Keratinocyte (primary cell): ENCODE measurements around the gene TMEM132D. TPM values are rescaled to one million over a fixed set of nuclear protein-coding genes. Genes with fewer than 3 reads are reported as not detected.
A peak's percentile ranks its signal among the peaks of the same experiment; 100 is the strongest.

Experiments used
- DNase-seq: peaks from one replicate; pipeline ENCODE4 v3.0.0-alpha.2; 2011; ENCODE audit warnings: low read depth, missing footprints, low spot score
- FAIRE-seq: peaks from 2 replicates; lab custom pipeline; 2011; peaks lifted over from hg19 to GRCh38; lab: Jason Lieb, UNC
- H2AFZ ChIP-seq: 2 replicates; pipeline ENCODE4 v1.6.0; 2012; ENCODE audit warnings: low read length, control low read depth, inconsistent platforms; ENCODE audit not compliant: control insufficient read depth
- H3K27ac ChIP-seq: 2 replicates; pipeline ENCODE4 v1.5.1; 2011; ENCODE audit warnings: low read length; ENCODE audit not compliant: control insufficient read depth, insufficient read depth
- H3K27me3 ChIP-seq: 3 replicates; pipeline ENCODE4 v1.6.0; 2011; ENCODE audit warnings: low read length; ENCODE audit not compliant: control insufficient read depth, insufficient read depth; ENCODE audit errors: extremely low read depth
- H3K36me3 ChIP-seq, 2 experiments: 2 replicates in 1 of 2; 3 replicates in 1 of 2; pipeline ENCODE4 v1.5.1; 2011; ENCODE audit warnings: low read length in 2 of 2, mild to moderate bottlenecking in 1 of 2; ENCODE audit not compliant: control insufficient read depth in 2 of 2, insufficient read depth in 2 of 2; ENCODE audit errors: extremely low read depth in 1 of 2
- H3K4me1 ChIP-seq: 3 replicates; pipeline ENCODE4 v1.5.1; 2011; ENCODE audit warnings: low read length; ENCODE audit not compliant: control insufficient read depth, insufficient read depth; ENCODE audit errors: extremely low read depth
- H3K4me2 ChIP-seq: 3 replicates; pipeline ENCODE4 v1.6.0; 2011; ENCODE audit warnings: low read depth, low read length; ENCODE audit not compliant: control insufficient read depth, insufficient read depth; ENCODE audit errors: extremely low read depth
- H3K4me3 ChIP-seq, 3 experiments: fragments of 200-600 bp in 1 of 3; sonication (generic) in 1 of 3; 2 replicates in 2 of 3; 3 replicates in 1 of 3; pipeline ENCODE4 v1.5.1; 2011 to 2016; ENCODE audit warnings: low read length in 3 of 3, mild to moderate bottlenecking in 3 of 3, control low read depth in 2 of 3, inconsistent platforms in 1 of 3, low read depth in 1 of 3, mixed read lengths in 1 of 3, mixed run types in 1 of 3, moderate library complexity in 1 of 3; ENCODE audit not compliant: control insufficient read depth in 2 of 3, insufficient read depth in 2 of 3; ENCODE audit errors: extremely low read depth in 1 of 3
- H3K79me2 ChIP-seq: 2 replicates; pipeline ENCODE4 v1.6.0; 2012; ENCODE audit warnings: low read length; ENCODE audit not compliant: control insufficient read depth, insufficient read depth
- H3K9ac ChIP-seq: 3 replicates; pipeline ENCODE4 v1.6.0; 2011; ENCODE audit warnings: low read length; ENCODE audit not compliant: control insufficient read depth, insufficient read depth; ENCODE audit errors: extremely low read depth
- H3K9me1 ChIP-seq: 3 replicates; pipeline ENCODE4 v1.6.0; 2011; ENCODE audit warnings: low read length; ENCODE audit not compliant: control insufficient read depth, insufficient read depth; ENCODE audit errors: extremely low read depth
- H3K9me3 ChIP-seq: 2 replicates; pipeline ENCODE4 v1.5.1; 2012; ENCODE audit warnings: low read depth, low read length; ENCODE audit not compliant: control insufficient read depth
- H4K20me1 ChIP-seq: 3 replicates; pipeline ENCODE4 v1.6.0; 2011; ENCODE audit warnings: low read length; ENCODE audit not compliant: control insufficient read depth, insufficient read depth; ENCODE audit errors: extremely low read depth
- EZH2 ChIP-seq: IDR thresholded peaks from one replicate; pipeline ENCODE4 v1.6.1; 2012; ENCODE audit warnings: inconsistent platforms, mild to moderate bottlenecking, low read length, moderate library complexity
- dilution Hi-C: fragments of 300-500 bp; cut with MboI; formaldehyde crosslinking; loops from one replicate; pipeline ENCODE4 v1.7.0; 2020; ENCODE audit warnings: low sequenced_read_pairs; ENCODE audit not compliant: extremely low pct_ligation_motif_present
- polyA plus RNA-seq, 5 experiments: library from polyadenylated mRNA; depleted of rRNA in 3 of 5; stranded (reverse) in 3 of 5; stranded (forward) in 1 of 5; unstranded in 1 of 5; fragments of >200 nt; gene quantifications; 1 replicate in 1 of 5; 2 replicates in 3 of 5; 3 replicates in 1 of 5; pipeline versions ENCODE4 v1.2.1 to v1.2.3, GENCODE V29; 2011 to 2012; ENCODE audit warnings: missing spikeins in 2 of 5, low read depth in 1 of 5, low replicate concordance in 1 of 5
- TF ChIP-seq, protein P1 (sequence below), 3 experiments: IDR thresholded peaks in 1 of 3; conservative IDR thresholded peaks in 1 of 3; optimal IDR thresholded peaks in 1 of 3; 2 replicates in 2 of 3; 3 replicates in 1 of 3; pipeline versions ENCODE3 to v1.5.1; 2011; ENCODE audit warnings: low read length in 3 of 3, mild to moderate bottlenecking in 3 of 3, moderate library complexity in 2 of 3, control low read depth in 1 of 3, inconsistent platforms in 1 of 3; ENCODE audit not compliant: insufficient read depth in 2 of 3; ENCODE audit errors: extremely low read depth in 1 of 3

The TMEM132D gene
- polyA plus RNA-seq, 1 donor (not counting 4 experiments of a cell fraction or from before 2014, with no cell fraction given): not detected

DNA sequence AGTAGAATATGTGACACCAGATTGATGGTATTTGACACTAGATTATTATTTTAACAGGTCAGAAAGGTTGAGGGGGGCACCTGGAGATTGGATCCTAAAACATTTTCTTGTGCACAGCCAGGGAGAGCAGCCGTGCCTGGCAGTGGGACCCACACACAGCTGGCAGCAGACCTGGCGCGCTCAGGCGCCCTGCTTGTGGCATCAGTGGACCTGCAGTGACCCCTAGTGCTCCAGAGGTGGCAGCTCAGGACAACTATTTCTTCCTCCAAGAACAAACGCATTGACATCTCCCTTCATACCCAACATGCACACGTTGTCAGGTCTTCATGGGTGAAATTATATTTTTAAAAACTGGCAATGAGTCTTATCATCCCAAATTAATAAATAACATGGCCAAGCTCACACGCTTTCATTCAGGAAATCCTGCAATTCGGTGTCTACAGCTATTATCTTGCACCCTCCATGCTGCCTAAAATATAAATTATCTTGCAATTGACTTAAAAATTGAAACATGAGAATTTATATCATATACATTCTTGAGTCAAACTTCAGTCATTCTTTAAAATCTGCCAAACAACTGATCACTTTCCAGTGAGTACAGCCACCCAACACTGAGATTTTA, 7.7 kb upstream of the TMEM132D start:
- no peak overlapping the region for H3K27ac ChIP-seq
- TF ChIP-seq, protein P1, sequence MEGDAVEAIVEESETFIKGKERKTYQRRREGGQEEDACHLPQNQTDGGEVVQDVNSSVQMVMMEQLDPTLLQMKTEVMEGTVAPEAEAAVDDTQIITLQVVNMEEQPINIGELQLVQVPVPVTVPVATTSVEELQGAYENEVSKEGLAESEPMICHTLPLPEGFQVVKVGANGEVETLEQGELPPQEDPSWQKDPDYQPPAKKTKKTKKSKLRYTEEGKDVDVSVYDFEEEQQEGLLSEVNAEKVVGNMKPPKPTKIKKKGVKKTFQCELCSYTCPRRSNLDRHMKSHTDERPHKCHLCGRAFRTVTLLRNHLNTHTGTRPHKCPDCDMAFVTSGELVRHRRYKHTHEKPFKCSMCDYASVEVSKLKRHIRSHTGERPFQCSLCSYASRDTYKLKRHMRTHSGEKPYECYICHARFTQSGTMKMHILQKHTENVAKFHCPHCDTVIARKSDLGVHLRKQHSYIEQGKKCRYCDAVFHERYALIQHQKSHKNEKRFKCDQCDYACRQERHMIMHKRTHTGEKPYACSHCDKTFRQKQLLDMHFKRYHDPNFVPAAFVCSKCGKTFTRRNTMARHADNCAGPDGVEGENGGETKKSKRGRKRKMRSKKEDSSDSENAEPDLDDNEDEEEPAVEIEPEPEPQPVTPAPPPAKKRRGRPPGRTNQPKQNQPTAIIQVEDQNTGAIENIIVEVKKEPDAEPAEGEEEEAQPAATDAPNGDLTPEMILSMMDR (optimal IDR thresholded peaks at IDR 0.05 in 1 of 3, IDR thresholded peaks at IDR 0.05 in 1 of 3, conservative IDR thresholded peaks at IDR 0.05 in 1 of 3; ENCODE audit: extremely low read depth in 1 of 3, insufficient read depth in 2 of 3, low read length in 3 of 3): peak; percentile 62 to 89 (median 80)
- no peak for TF ChIP-seq EZH2
- H3K4me3 ChIP-seq: no peak overlapping the region
- no peaks in the 10 kb centered on the region for H3K36me3 ChIP-seq
- no peak overlapping the region for H3K4me2 ChIP-seq
- no peaks in the 10 kb centered on the region for H3K79me2 ChIP-seq
- no peaks in the 10 kb centered on the region for H3K27me3 ChIP-seq
- H2AFZ ChIP-seq: no peak overlapping the region
- DNase-seq: no peak
- dilution Hi-C loops: no loop called here
- H3K9ac ChIP-seq: no peak overlapping the region
- H3K4me1 ChIP-seq: no peaks in the 10 kb centered on the region
- H3K9me1 ChIP-seq: no peaks in the 10 kb centered on the region
- no peaks in the 10 kb centered on the region for H3K9me3 ChIP-seq
- FAIRE-seq: no peak
- H4K20me1 ChIP-seq: no peaks in the 10 kb centered on the region

GRCh38 chr12:129909051-129910020, 5.5 kb upstream of the TMEM132D start:
- no peaks in the 10 kb centered on the region for H3K9me3 ChIP-seq
- H3K4me3 ChIP-seq: no peak overlapping the region
- H3K4me1 ChIP-seq: no peaks in the 10 kb centered on the region
- no peaks in the 10 kb centered on the region for H3K36me3 ChIP-seq
- no peaks in the 10 kb centered on the region for H3K9me1 ChIP-seq
- no peaks in the 10 kb centered on the region for H3K79me2 ChIP-seq
- dilution Hi-C loops: no loop called here
- FAIRE-seq (no peak), DNase-seq (no peak)
- no peak overlapping the region for H3K9ac ChIP-seq
- no peak overlapping the region for H2AFZ ChIP-seq
- TF ChIP-seq, protein P1 (optimal IDR thresholded peaks at IDR 0.05 in 1 of 3, IDR thresholded peaks at IDR 0.05 in 1 of 3, conservative IDR thresholded peaks at IDR 0.05 in 1 of 3; ENCODE audit: extremely low read depth in 1 of 3, insufficient read depth in 2 of 3, low read length in 3 of 3): no peak
- TF ChIP-seq EZH2: no peak
- no peak overlapping the region for H3K4me2 ChIP-seq
- H4K20me1 ChIP-seq: no peaks in the 10 kb centered on the region
- peaks cover 5% of the 10 kb centered on the region for H3K27me3 ChIP-seq
- no peak overlapping the region for H3K27ac ChIP-seq
